Nephron progenitor cell (in vitro differentiated cells): Measurements from ENCODE around the gene CLEC20A.

Source experiments
- DNase-seq: peaks from one replicate; pipeline ENCODE4 v3.0.0; 2021
- H3K27ac Mint-ChIP-seq: 2 replicates; pipeline ENCODE4 v1.8.0; 2021; ENCODE audit warnings: mild to moderate bottlenecking, moderate library complexity, mixed read lengths
- H3K27me3 Mint-ChIP-seq: 2 replicates; pipeline ENCODE4 v1.8.0; 2021; ENCODE audit warnings: mild to moderate bottlenecking, low read depth, mixed read lengths; ENCODE audit not compliant: poor library complexity
- H3K36me3 Mint-ChIP-seq: 2 replicates; pipeline ENCODE4 v1.8.0; 2021; ENCODE audit warnings: low read depth, mixed read lengths
- H3K4me1 Mint-ChIP-seq: 2 replicates; pipeline ENCODE4 v1.8.0; 2021; ENCODE audit warnings: mixed read lengths
- H3K4me3 Mint-ChIP-seq: 2 replicates; pipeline ENCODE4 v1.8.0; 2021; ENCODE audit warnings: mild to moderate bottlenecking, moderate library complexity, mixed read lengths
- H3K9me3 Mint-ChIP-seq: 2 replicates; pipeline ENCODE4 v1.8.0; 2021; ENCODE audit warnings: mild to moderate bottlenecking, moderate library complexity, mixed read lengths
- TF ChIP-seq, protein P1 (sequence below): fragments of 200-600 bp; sonication (generic); IDR thresholded peaks from 2 replicates; pipeline ENCODE4 v1.5.0; 2021; ENCODE audit warnings: antibody characterized with exemption

Gene CLEC20A

DNA sequence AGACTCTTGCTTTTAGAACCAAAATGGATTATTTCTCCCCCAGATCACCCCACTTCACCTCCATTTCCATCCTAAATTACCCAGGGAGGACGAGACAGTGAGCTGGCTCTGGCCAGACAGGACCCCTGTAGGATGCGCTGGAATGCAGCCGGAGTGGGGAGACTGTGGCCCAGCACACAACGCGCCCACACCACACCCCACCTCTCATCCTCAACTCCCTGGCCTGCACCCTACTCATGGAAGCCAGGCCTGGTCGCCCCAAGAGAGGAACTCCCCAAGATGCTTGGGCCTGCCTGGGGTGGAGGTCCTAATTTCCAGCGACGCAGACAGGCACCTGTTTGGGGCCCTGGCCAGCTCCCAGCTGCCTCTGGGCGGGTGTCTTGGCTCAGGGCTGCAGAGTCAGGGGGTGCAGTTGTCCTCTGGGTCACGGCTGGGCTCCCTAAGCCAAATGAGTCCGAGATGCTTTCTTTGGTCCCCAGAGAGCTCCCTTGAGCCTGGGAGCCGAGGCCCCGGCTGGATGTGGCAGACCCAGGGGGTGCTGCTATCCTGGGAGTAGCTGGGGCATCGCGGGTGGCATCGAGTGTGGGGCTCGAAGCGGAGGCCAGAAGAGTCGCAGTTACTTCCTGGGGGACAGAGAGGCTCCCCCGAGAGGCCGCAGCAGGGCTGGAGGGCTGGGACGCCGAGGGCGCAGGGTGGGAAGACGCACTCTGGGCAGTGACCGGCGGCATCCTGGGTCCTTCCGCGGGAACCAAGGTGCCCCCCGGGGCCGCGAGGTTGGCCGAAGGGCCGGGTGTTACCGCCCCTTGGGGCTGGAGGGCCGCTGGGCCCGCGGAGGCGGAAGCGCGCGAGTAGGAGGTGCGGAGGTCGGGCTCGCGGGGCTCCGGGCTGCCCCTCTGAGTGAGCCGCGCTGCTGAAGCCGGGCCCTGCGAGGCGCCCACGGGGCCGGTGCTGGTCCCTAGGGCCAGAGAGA lies 10.4 kb downstream of the CLEC20A start:
- H3K36me3 Mint-ChIP-seq, result no peaks in the 10 kb centered on the region
- peaks cover 7% of the 10 kb centered on the region for H3K27me3 Mint-ChIP-seq
- no peaks in the 10 kb centered on the region for H3K4me1 Mint-ChIP-seq
- DNase-seq, result no peak
- H3K9me3 Mint-ChIP-seq, result no peaks in the 10 kb centered on the region
- TF ChIP-seq, protein P1, sequence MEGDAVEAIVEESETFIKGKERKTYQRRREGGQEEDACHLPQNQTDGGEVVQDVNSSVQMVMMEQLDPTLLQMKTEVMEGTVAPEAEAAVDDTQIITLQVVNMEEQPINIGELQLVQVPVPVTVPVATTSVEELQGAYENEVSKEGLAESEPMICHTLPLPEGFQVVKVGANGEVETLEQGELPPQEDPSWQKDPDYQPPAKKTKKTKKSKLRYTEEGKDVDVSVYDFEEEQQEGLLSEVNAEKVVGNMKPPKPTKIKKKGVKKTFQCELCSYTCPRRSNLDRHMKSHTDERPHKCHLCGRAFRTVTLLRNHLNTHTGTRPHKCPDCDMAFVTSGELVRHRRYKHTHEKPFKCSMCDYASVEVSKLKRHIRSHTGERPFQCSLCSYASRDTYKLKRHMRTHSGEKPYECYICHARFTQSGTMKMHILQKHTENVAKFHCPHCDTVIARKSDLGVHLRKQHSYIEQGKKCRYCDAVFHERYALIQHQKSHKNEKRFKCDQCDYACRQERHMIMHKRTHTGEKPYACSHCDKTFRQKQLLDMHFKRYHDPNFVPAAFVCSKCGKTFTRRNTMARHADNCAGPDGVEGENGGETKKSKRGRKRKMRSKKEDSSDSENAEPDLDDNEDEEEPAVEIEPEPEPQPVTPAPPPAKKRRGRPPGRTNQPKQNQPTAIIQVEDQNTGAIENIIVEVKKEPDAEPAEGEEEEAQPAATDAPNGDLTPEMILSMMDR, result no peak
- H3K27ac Mint-ChIP-seq, result no peak overlapping the region
- no peak overlapping the region for H3K4me3 Mint-ChIP-seq

GRCh38 chr1:178485541-178485981 lies 11.2 kb downstream of the CLEC20A start:
- H3K27me3 Mint-ChIP-seq, result peaks cover 7% of the 10 kb centered on the region
- no peak overlapping the region for H3K4me3 Mint-ChIP-seq
- DNase-seq, result no peak
- TF ChIP-seq, protein P1, result no peak
- no peak overlapping the region for H3K27ac Mint-ChIP-seq
- H3K36me3 Mint-ChIP-seq, result peaks cover 4% of the 10 kb centered on the region
- no peaks in the 10 kb centered on the region for H3K9me3 Mint-ChIP-seq
- no peaks in the 10 kb centered on the region for H3K4me1 Mint-ChIP-seq

DNA sequence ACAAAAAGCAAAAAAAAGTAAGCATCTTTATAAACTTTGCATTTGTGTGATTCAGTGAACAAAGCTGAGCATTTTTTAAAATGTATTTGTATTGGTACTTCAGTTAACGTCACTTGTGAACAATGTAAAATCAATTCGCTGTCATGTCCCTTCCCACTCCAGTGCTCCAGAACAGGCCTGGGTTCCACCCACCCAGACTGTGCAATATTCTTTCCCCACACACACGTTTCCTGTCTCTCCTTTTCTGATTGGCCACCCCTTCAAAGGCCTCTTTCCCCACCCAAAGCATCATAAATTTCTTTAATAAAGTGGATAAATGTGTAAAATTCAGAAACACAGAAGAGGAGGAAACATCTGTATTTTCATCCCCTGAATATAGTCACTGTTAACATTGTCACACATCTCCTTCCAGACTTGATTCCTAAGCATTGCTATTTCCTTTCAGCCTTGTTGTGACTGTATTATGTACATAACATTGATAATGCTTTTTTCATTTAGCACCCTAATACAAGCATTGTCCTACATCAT lies 12.0 kb downstream of the CLEC20A start:
- no peak overlapping the region for H3K4me3 Mint-ChIP-seq
- H3K9me3 Mint-ChIP-seq, result no peaks in the 10 kb centered on the region
- TF ChIP-seq, protein P1, result no peak
- no peak for DNase-seq
- H3K27me3 Mint-ChIP-seq, result peaks cover 7% of the 10 kb centered on the region
- peak overlapping the region; percentile 27 for H3K27ac Mint-ChIP-seq
- H3K36me3 Mint-ChIP-seq, result peaks cover 4% of the 10 kb centered on the region
- H3K4me1 Mint-ChIP-seq, result no peaks in the 10 kb centered on the region

DNA sequence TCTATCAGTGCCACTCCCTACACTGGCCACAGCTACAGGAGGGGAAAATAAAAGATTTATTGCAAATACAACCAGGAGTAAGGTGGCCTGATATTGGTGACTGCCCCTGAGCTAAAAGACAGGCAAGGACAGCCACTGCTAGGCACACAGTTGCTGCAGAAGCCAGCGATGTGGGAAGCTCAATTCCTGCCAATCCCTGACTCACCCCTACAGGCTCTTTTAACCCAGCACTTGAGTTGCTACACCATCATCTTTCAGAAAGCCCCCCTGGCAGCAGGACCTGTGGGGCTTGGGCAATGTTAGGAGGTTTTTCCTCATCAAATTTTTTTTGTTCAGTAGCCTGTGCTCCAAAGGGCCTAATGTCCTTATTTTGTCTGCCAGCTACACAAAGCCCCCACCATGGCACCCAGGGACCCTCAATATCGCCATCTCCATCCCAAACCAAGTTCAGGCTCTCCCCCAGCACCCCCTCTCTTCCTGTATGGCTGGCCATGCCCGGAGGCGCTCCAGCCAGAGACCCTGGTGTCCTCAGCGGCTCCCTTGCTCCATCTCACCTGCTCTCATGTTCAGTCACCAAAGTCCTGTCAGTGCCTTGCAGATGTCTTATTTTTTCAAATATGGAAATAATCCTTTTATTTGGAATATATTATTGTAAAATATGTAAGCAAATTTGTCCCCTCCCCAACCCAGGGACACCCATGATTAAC lies 13.4 kb downstream of the CLEC20A start:
- Mint-ChIP-seq H3K27me3 (peaks cover 7% of the 10 kb centered on the region), H3K27ac (no peak overlapping the region), H3K9me3 (no peaks in the 10 kb centered on the region), H3K36me3 (peaks cover 4% of the 10 kb centered on the region), H3K4me1 (no peaks in the 10 kb centered on the region), H3K4me3 (no peak overlapping the region)
- DNase-seq, result no peak
- TF ChIP-seq, protein P1, result no peak

DNA sequence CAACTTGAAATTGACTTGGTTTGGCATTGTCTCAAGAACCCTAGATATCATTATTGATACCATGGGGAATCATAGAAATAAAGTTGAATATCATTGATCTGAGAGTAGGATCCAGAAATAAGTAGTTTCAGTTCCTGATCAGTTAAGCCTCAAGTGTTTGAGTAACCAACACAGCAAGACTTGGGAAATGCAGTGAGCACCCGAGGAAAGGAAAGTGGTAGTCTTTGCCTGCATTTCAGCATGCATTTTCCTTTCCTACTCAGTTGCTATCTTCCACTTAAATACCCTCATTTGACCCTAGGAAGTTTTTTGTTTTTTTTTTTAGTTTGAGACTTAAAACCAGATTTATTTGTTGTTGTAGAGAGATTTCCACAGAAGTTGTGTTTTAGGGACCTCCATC lies 18.9 kb downstream of the CLEC20A start:
- H3K9me3 Mint-ChIP-seq, result no peaks in the 10 kb centered on the region
- H3K4me3 Mint-ChIP-seq, result no peak overlapping the region
- no peak overlapping the region for H3K27ac Mint-ChIP-seq
- H3K36me3 Mint-ChIP-seq, result peaks cover 10% of the 10 kb centered on the region
- H3K4me1 Mint-ChIP-seq, result no peaks in the 10 kb centered on the region
- DNase-seq, result no peak
- no peaks in the 10 kb centered on the region for H3K27me3 Mint-ChIP-seq
- TF ChIP-seq, protein P1, result no peak
